Peyer's patch (tissue), 4 donors: ENCODE measurements around the gene BCL7C. TPM values are rescaled to one million over a fixed set of nuclear protein-coding genes. Genes with fewer than 3 reads are reported as not detected.
A peak's percentile ranks its signal among the peaks of the same experiment; 100 is the strongest.

ENCODE experiments used
- DNase-seq, 3 donors: peaks; one replicate each; pipeline ENCODE4 v3.0.0-alpha.2; 2017 to 2019
- H3K27ac ChIP-seq, 4 donors: fragments of 200-600 bp; sonication (generic); one replicate each; pipeline ENCODE4 v1.5.1; 2016 to 2019
- H3K27me3 ChIP-seq, 2 donors: fragments of 200-600 bp; sonication (generic); one replicate each; pipeline ENCODE4 v1.5.1; 2019
- H3K36me3 ChIP-seq, 3 donors: fragments of 200-600 bp; sonication (generic); one replicate each; pipeline ENCODE4 v1.5.1; 2016 to 2019
- H3K4me1 ChIP-seq, 4 donors: fragments of 200-600 bp; sonication (generic); one replicate each; pipeline ENCODE4 v1.5.1; 2016 to 2019
- H3K4me3 ChIP-seq, 4 donors: fragments of 200-600 bp; sonication (generic); 1 replicate in 3 of 4; 2 replicates in 1 of 4; pipeline ENCODE4 v1.5.1; 2016 to 2019; ENCODE audit warnings: mild to moderate bottlenecking in 1 of 4
- H3K9me3 ChIP-seq, 4 donors: fragments of 200-600 bp; sonication (generic); one replicate each; pipeline ENCODE4 v1.5.1; 2016 to 2019; ENCODE audit warnings: mild to moderate bottlenecking in 1 of 4
- CTCF ChIP-seq, 6 experiments: fragments of 450-650 bp in 4 of 6; fragments of 200-600 bp in 2 of 6; sonication (generic) in 1 of 6; IDR thresholded peaks; one replicate each; pipeline ENCODE4 v1.5.1; 2017 to 2019; ENCODE audit warnings: antibody characterized with exemption in 6 of 6, mild to moderate bottlenecking in 3 of 6, moderate library complexity in 1 of 6
- POLR2A ChIP-seq, 2 donors: fragments of 450-650 bp; IDR thresholded peaks; one replicate each; pipeline ENCODE4 v1.5.1; 2017; ENCODE audit warnings: antibody characterized with exemption in 2 of 2, mild to moderate bottlenecking in 2 of 2, moderate library complexity in 2 of 2
- total RNA-seq, 4 donors: library from RNA; depleted of rRNA; stranded (reverse); fragments of >200 nt; gene quantifications; one replicate each; pipeline ENCODE4 v1.1.0, GENCODE V29; 2016

Gene BCL7C
- total RNA-seq, 4 donors from 2014 or later: 12.1 to 23.9 (median 17.8) TPM

GRCh38 chr16:30910427-30911029 is 16.7 kb upstream of the BCL7C start:
- H3K9me3 ChIP-seq: no peaks in the 10 kb centered on the region
- DNase-seq: no peak
- H3K4me3 ChIP-seq: no peak overlapping the region
- no peaks in the 10 kb centered on the region for H3K27me3 ChIP-seq
- H3K36me3 ChIP-seq: no peaks in the 10 kb centered on the region
- TF ChIP-seq CTCF (IDR thresholded peaks at IDR 0.05) (no peak), POLR2A (IDR thresholded peaks at IDR 0.05) (no peak)
- H3K4me1 ChIP-seq: no peaks in the 10 kb centered on the region
- H3K27ac ChIP-seq: no peak overlapping the region

- DNase-seq: no peak
- Histone ChIP-seq H3K4me3 (no peak overlapping the region), H3K4me1 (peaks cover 0 to 21% (median 0%) of the 10 kb centered on the region in 4 donors), H3K36me3 (no peaks in the 10 kb centered on the region), H3K27ac (no peak overlapping the region), H3K9me3 (no peaks in the 10 kb centered on the region), H3K27me3 (no peaks in the 10 kb centered on the region)
- no peak for TF ChIP-seq CTCF (IDR thresholded peaks at IDR 0.05)
- TF ChIP-seq POLR2A (IDR thresholded peaks at IDR 0.05): no peak
Observed at GRCh38 chr16:30907064-30907463, 13.2 kb upstream of the BCL7C start.

GRCh38 chr16:30904114-30904780 is 10.4 kb upstream of the BCL7C start:
- Histone ChIP-seq H3K36me3 (no peaks in the 10 kb centered on the region), H3K27ac (peak overlapping the region in 3 of 4 donors; percentile 70 to 90 (median 89)), H3K27me3 (no peaks in the 10 kb centered on the region), H3K4me1 (peaks cover 0 to 31% (median 0%) of the 10 kb centered on the region in 4 donors), H3K4me3 (no peak overlapping the region), H3K9me3 (no peaks in the 10 kb centered on the region)
- TF ChIP-seq CTCF (IDR thresholded peaks at IDR 0.05) (no peak), POLR2A (IDR thresholded peaks at IDR 0.05) (no peak)
- DNase-seq: peak in 2 of 3 donors; percentile 69 to 71

GRCh38 chr16:30903596-30903995 is 9.7 kb upstream of the BCL7C start:
- Histone ChIP-seq H3K27me3 (no peaks in the 10 kb centered on the region), H3K27ac (peak overlapping the region; percentile 70 to 90 (median 85)), H3K36me3 (no peaks in the 10 kb centered on the region), H3K4me1 (peaks cover 0 to 31% (median 0%) of the 10 kb centered on the region in 4 donors), H3K9me3 (no peaks in the 10 kb centered on the region), H3K4me3 (no peak overlapping the region)
- no peak for TF ChIP-seq CTCF (IDR thresholded peaks at IDR 0.05)
- no peak for TF ChIP-seq POLR2A (IDR thresholded peaks at IDR 0.05)
- peak in 1 of 3 donors; percentile 47 for DNase-seq

GRCh38 chr16:30903002-30903401 is 9.1 kb upstream of the BCL7C start:
- Histone ChIP-seq H3K4me1 (peaks cover 0 to 31% (median 0%) of the 10 kb centered on the region in 4 donors), H3K4me3 (peak overlapping the region in 1 of 4 donors; percentile 65), H3K27me3 (no peaks in the 10 kb centered on the region), H3K27ac (peak overlapping the region; percentile 81 to 94 (median 90)), H3K36me3 (no peaks in the 10 kb centered on the region), H3K9me3 (no peaks in the 10 kb centered on the region)
- no peak for TF ChIP-seq POLR2A (IDR thresholded peaks at IDR 0.05)
- no peak for TF ChIP-seq CTCF (IDR thresholded peaks at IDR 0.05)
- DNase-seq: no peak
